Measurements from ENCODE around the gene NFKBIA.

Gene NFKBIA

DNA sequence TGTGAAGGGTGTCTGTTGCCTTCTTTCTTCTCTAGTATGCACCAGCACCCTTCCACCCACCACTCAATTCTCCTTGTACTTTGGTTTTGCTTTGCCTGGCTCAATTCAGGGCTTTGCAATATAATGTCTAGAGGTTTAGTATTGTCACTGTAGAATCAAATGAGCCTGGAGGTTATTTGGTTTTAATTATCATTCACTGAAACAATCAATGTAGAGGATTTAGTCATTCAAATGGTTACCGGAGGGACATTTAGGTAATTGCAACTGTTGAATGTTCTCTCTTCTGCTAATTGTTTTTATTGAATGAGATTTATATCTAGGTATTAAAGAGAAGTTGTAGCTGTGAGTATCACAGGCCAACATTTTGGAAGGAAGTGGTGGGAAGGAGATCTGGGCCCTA is 29.3 kb upstream of the NFKBIA start:
- H3K4me1 ChIP-seq (ENCODE audit: control insufficient read depth, low read length) = no peaks in the 10 kb centered on the region
- no peaks in the 10 kb centered on the region for H3K9me3 ChIP-seq (ENCODE audit: control insufficient read depth, insufficient read depth, low read length)
- no peaks in the 10 kb centered on the region for H4K20me1 ChIP-seq (ENCODE audit: control insufficient read depth, insufficient read depth, low read depth, low read length)
- H3K4me2 ChIP-seq (ENCODE audit: low read length) = no peak overlapping the region
- no peaks in the 10 kb centered on the region for H3F3A ChIP-seq (ENCODE audit: control insufficient read depth, insufficient read depth)
- H3K36me3 ChIP-seq (ENCODE audit: control insufficient read depth, low read length) = no peaks in the 10 kb centered on the region
- no peak overlapping the region for H3K4me3 ChIP-seq (ENCODE audit: low read length)
- H3K27ac ChIP-seq (ENCODE audit: low read depth, low read length) = no peak overlapping the region
- H3K9me2 ChIP-seq (replicated peaks; ENCODE audit: control insufficient read depth, low read length) = no peaks in the 10 kb centered on the region
- H3K79me2 ChIP-seq (ENCODE audit: control insufficient read depth, low read length) = no peaks in the 10 kb centered on the region
- TF ChIP-seq, protein P1, sequence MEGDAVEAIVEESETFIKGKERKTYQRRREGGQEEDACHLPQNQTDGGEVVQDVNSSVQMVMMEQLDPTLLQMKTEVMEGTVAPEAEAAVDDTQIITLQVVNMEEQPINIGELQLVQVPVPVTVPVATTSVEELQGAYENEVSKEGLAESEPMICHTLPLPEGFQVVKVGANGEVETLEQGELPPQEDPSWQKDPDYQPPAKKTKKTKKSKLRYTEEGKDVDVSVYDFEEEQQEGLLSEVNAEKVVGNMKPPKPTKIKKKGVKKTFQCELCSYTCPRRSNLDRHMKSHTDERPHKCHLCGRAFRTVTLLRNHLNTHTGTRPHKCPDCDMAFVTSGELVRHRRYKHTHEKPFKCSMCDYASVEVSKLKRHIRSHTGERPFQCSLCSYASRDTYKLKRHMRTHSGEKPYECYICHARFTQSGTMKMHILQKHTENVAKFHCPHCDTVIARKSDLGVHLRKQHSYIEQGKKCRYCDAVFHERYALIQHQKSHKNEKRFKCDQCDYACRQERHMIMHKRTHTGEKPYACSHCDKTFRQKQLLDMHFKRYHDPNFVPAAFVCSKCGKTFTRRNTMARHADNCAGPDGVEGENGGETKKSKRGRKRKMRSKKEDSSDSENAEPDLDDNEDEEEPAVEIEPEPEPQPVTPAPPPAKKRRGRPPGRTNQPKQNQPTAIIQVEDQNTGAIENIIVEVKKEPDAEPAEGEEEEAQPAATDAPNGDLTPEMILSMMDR (IDR thresholded peaks at IDR 0.05; ENCODE audit: low read depth, low read length, poor library complexity, severe bottlenecking) = no peak
- TF ChIP-seq EZH2phosphoT487 (IDR thresholded peaks at IDR 0.05; ENCODE audit: borderline replicate concordance, low read length) = no peak
- H3K27me3 ChIP-seq (ENCODE audit: control insufficient read depth, low read length) = no peaks in the 10 kb centered on the region

DNA sequence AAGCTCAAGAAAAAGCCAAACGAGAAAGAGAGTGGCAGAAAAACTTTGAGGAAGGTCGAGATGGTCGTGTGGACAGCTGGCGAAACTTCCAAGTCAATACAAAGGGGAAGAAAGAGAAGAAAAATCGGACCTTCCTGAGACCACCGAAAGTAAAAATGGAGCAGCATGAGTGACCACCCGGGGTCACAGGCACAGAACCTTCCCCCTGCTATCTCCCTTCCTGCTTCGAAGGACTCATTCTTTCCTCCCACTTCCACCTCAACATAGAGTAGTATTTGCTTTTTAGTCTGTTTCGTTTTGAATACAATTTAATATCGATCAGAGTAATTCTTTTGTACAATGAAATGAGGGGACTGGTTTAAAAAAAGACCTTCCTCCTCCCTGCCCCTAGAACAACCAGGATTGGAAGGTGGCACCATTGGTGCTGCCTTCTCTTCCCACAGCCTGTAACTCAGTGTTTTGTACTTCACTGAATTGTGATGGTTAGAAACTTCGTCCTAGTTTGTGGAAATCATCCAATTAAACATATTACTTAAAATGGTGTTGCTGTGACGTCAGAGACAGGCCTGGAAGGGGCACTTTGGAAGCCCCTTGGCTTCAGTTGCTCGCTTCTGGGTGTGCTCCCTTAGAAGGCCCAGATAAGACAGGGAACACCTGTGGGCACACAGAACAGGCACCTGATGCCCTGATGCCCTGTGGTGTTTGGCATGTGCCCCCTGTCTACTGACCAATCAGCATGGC is 26.1 kb upstream of the NFKBIA start:
- no peaks in the 10 kb centered on the region for H3K9me2 ChIP-seq (replicated peaks; ENCODE audit: control insufficient read depth, low read length)
- H3K9me3 ChIP-seq (ENCODE audit: control insufficient read depth, insufficient read depth, low read length) = no peaks in the 10 kb centered on the region
- no peaks in the 10 kb centered on the region for H3K79me2 ChIP-seq (ENCODE audit: control insufficient read depth, low read length)
- no peaks in the 10 kb centered on the region for H3K27me3 ChIP-seq (ENCODE audit: control insufficient read depth, low read length)
- H3K36me3 ChIP-seq (ENCODE audit: control insufficient read depth, low read length) = no peaks in the 10 kb centered on the region
- H3F3A ChIP-seq (ENCODE audit: control insufficient read depth, insufficient read depth) = no peaks in the 10 kb centered on the region
- no peaks in the 10 kb centered on the region for H4K20me1 ChIP-seq (ENCODE audit: control insufficient read depth, insufficient read depth, low read depth, low read length)
- no peak overlapping the region for H3K4me3 ChIP-seq (ENCODE audit: low read length)
- TF ChIP-seq EZH2phosphoT487 (IDR thresholded peaks at IDR 0.05; ENCODE audit: borderline replicate concordance, low read length) = no peak
- TF ChIP-seq, protein P1 (IDR thresholded peaks at IDR 0.05; ENCODE audit: low read depth, low read length, poor library complexity, severe bottlenecking) = no peak
- no peaks in the 10 kb centered on the region for H3K4me1 ChIP-seq (ENCODE audit: control insufficient read depth, low read length)
- H3K27ac ChIP-seq (ENCODE audit: low read depth, low read length) = no peak overlapping the region
- peak overlapping the region; percentile 16; the same call in 1 of the 2 replicates for H3K4me2 ChIP-seq (ENCODE audit: low read length)

DNA sequence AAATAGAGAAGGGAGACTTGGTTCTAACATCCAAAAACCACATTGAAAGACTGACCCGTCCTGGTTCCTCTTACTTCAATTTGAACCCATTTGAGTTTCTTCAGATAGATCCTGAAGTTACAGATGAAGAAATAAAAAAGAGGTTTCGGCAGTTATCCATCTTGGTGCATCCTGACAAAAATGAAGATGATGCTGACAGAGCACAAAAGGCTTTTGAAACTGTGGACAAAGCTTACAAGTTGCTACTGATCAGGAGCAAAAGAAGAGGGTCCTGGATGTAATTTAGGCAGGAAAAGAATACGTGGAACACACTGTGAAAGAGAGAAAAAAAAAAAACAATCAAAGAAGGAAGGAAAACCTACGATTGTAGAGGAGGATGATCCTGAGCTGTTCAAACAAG is 25.4 kb upstream of the NFKBIA start:
- Histone ChIP-seq H3K4me3 (ENCODE audit: low read length) (no peak overlapping the region), H3K79me2 (ENCODE audit: control insufficient read depth, low read length) (no peaks in the 10 kb centered on the region), H3K4me1 (ENCODE audit: control insufficient read depth, low read length) (no peaks in the 10 kb centered on the region), H3F3A (ENCODE audit: control insufficient read depth, insufficient read depth) (no peaks in the 10 kb centered on the region), H3K9me2 (replicated peaks; ENCODE audit: control insufficient read depth, low read length) (no peaks in the 10 kb centered on the region), H3K27ac (ENCODE audit: low read depth, low read length) (no peak overlapping the region), H3K9me3 (ENCODE audit: control insufficient read depth, insufficient read depth, low read length) (no peaks in the 10 kb centered on the region), H3K4me2 (ENCODE audit: low read length) (peak overlapping the region; percentile 16; the same call in 1 of the 2 replicates), H3K36me3 (ENCODE audit: control insufficient read depth, low read length) (no peaks in the 10 kb centered on the region), H3K27me3 (ENCODE audit: control insufficient read depth, low read length) (no peaks in the 10 kb centered on the region), H4K20me1 (ENCODE audit: control insufficient read depth, insufficient read depth, low read depth, low read length) (no peaks in the 10 kb centered on the region)
- TF ChIP-seq, protein P1 (IDR thresholded peaks at IDR 0.05; ENCODE audit: low read depth, low read length, poor library complexity, severe bottlenecking) = no peak
- no peak for TF ChIP-seq EZH2phosphoT487 (IDR thresholded peaks at IDR 0.05; ENCODE audit: borderline replicate concordance, low read length)
